Measurements from ENCODE around the gene SCFD2.

SCFD2 gene

DNA sequence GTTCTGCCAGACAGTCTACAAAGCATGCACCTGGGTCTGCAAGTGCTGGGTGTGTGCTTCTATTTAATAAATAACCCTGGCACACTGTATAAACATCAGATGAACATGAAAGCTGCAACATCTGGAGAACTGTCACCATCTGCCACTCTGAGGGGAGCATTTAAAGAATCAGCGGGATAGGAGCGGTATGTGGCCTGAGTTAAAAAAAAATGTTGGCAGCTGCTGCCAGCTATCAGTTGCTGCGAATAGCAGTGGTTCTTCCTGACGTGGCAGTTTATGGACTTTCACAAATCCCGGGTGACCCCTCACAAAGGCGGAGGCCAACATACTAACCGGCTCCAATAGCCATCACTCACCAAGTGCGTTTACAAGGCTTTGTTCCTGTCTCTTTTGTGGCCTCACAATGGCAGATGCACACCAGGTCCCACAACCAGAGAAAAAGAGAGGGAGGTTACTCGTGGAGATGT lies 408.6 kb downstream of the SCFD2 start:
- no peak for DNase-seq (ENCODE audit: low spot score)
- in situ Hi-C loops (cut with MboI; ENCODE audit: low sequenced_read_pairs, unreplicated experiment), result no loop called here
- TF ChIP-seq, protein P1, sequence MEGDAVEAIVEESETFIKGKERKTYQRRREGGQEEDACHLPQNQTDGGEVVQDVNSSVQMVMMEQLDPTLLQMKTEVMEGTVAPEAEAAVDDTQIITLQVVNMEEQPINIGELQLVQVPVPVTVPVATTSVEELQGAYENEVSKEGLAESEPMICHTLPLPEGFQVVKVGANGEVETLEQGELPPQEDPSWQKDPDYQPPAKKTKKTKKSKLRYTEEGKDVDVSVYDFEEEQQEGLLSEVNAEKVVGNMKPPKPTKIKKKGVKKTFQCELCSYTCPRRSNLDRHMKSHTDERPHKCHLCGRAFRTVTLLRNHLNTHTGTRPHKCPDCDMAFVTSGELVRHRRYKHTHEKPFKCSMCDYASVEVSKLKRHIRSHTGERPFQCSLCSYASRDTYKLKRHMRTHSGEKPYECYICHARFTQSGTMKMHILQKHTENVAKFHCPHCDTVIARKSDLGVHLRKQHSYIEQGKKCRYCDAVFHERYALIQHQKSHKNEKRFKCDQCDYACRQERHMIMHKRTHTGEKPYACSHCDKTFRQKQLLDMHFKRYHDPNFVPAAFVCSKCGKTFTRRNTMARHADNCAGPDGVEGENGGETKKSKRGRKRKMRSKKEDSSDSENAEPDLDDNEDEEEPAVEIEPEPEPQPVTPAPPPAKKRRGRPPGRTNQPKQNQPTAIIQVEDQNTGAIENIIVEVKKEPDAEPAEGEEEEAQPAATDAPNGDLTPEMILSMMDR (IDR thresholded peaks at IDR 0.05; ENCODE audit: borderline replicate concordance, control extremely low read depth, extremely low read depth, insufficient read depth, missing control alignments), result no peak

DNA sequence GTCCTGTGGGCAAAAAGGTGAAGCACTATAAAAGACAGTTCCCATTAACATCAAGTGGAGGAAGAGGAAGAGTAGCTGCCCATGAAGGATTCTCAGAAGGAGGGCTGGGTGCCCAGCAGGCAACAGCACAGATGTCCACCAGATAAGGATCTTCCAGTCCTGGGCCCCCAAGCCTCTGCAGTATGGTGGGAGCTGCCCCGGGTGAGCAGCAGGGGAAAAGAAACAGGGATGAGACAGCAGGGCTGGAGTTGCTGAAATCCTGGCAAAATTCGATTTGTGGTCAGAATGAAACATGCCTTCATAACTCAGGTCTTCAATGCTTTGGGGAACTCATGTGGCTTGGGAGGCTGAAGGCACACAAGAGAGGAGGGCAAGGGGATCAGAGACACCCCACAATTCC lies 409.2 kb downstream of the SCFD2 start:
- DNase-seq (ENCODE audit: low spot score), result no peak

DNA sequence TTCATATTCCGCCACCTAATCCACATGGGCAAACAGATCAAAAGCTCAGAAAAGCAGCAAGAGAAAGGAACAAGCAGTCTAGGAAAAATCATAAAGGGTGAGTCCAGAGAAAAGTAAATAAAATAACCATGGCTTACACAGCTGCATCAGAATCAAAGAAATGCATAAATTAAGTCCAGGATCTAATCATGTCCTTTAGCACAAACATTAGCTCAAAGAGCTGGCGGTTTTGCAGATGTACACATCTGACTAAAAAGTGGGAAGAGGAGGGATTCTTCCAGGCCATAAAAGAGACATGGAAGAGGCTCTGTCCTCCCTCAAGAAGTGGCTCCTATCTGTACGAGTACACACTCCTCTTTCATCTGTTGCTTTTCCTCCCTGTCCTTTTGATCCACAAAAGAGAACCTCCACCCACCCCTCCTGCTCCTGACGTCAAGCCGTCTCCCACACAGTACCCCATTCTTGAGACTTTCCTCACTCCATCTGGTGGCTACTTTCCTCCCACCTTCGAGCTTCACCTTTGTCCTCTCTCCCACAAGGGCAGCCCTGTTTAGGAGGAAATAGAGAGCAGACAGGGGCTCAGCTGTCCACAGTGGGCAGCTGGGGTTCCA lies 411.2 kb downstream of the SCFD2 start:
- DNase-seq (ENCODE audit: low spot score), result no peak
- TF ChIP-seq, protein P1 (IDR thresholded peaks at IDR 0.05; ENCODE audit: borderline replicate concordance, control extremely low read depth, extremely low read depth, insufficient read depth, missing control alignments), result no peak
- in situ Hi-C loops (cut with MboI; ENCODE audit: low sequenced_read_pairs, unreplicated experiment), result no loop called here

More for the DNA sequence above, 409.2 kb downstream of the SCFD2 start:
- in situ Hi-C loops (cut with MboI; ENCODE audit: low sequenced_read_pairs, unreplicated experiment), result no loop called here
- TF ChIP-seq, protein P1 (IDR thresholded peaks at IDR 0.05; ENCODE audit: borderline replicate concordance, control extremely low read depth, extremely low read depth, insufficient read depth, missing control alignments), result no peak

DNA sequence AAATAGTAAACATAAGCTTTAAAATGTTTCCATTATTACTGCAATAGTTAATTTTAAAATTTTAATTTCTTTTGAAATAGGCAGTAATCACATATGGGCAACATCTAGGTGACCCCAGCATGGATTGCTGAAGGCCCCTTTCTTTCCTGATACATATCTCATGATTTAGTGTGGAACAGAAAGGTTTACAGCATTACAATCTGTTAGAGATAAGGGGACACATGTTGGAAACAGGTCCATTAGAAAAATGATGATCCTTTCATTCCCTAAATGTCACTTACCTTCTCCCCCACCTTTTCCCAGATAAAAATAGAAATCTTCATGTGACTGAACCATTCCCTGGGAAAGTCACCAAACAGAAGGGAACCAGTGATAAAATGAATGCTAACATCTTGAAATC lies 413.3 kb downstream of the SCFD2 start:
- in situ Hi-C loops (cut with MboI; ENCODE audit: low sequenced_read_pairs, unreplicated experiment), result no loop called here

DNA sequence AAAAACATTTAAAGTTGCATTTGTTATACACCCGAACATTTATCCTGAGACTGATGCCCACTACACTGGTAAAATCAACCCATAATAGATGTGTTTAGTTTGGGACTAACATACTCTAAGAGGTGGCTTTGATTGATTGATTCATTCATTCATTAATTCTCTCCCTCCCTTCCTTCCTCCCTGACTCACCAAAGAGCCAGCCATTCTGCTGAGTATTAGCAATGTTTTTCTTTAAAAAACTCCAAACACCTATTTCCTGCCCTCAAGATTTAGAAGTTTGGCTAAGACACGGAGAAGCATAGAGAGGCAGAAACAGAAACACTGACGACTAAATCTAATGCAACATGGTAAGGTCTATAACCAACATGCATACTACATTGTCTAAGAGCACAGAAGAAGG lies 414.8 kb downstream of the SCFD2 start:
- no peak for DNase-seq (ENCODE audit: low spot score)
- in situ Hi-C loops (cut with MboI; ENCODE audit: low sequenced_read_pairs, unreplicated experiment), result no loop called here
- TF ChIP-seq, protein P1 (IDR thresholded peaks at IDR 0.05; ENCODE audit: borderline replicate concordance, control extremely low read depth, extremely low read depth, insufficient read depth, missing control alignments), result no peak

More for the DNA sequence above, 413.3 kb downstream of the SCFD2 start:
- TF ChIP-seq, protein P1 (IDR thresholded peaks at IDR 0.05; ENCODE audit: borderline replicate concordance, control extremely low read depth, extremely low read depth, insufficient read depth, missing control alignments), result no peak
- no peak for DNase-seq (ENCODE audit: low spot score)

DNA sequence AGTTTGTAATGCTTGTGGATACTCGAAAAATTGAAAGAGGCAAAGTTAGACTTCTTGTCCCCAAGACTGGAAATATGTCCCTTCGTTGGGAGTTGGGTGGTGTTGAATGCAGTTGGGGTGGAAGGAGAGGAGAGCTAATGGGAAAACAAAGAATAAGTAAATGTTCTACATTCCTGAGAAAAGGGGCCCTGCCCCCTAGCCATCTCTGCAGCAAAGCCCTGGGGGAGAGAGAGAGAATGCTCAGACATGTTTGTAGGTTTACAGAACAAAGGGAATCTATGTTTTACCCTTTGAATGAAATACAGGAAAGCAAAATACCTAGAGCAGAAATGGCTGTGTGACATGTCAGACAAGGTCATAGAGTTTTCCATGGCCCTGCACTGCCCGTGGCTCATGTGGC lies 415.6 kb downstream of the SCFD2 start:
- TF ChIP-seq, protein P1 (IDR thresholded peaks at IDR 0.05; ENCODE audit: borderline replicate concordance, control extremely low read depth, extremely low read depth, insufficient read depth, missing control alignments), result no peak
- in situ Hi-C loops (cut with MboI; ENCODE audit: low sequenced_read_pairs, unreplicated experiment), result no loop called here
- no peak for DNase-seq (ENCODE audit: low spot score)
